OCI-LY3 (cell line): ENCODE results near the gene JMJD8.

Experiments used
- CTCF ChIP-seq: fragments of 200-600, 300-600 bp; sonication (generic); IDR thresholded peaks from 2 replicates; pipeline ENCODE4 v1.5.1; 2014; ENCODE audit warnings: antibody characterized with exemption, low read length, low read depth
- EZH2phosphoT487 ChIP-seq: fragments of 200-600 bp; shearing (Covaris generic); IDR thresholded peaks from 2 replicates; pipeline ENCODE4 v1.6.1; 2018; ENCODE audit warnings: antibody characterized with exemption, mixed run types, low read depth

- TF ChIP-seq CTCF (no peak), EZH2phosphoT487 (no peak)
Measured at GRCh38 chr16:710500-711075, 26.5 kb upstream of the JMJD8 start.
